ENCODE measurements around the gene CPSF3.

CPSF3 gene

DNA sequence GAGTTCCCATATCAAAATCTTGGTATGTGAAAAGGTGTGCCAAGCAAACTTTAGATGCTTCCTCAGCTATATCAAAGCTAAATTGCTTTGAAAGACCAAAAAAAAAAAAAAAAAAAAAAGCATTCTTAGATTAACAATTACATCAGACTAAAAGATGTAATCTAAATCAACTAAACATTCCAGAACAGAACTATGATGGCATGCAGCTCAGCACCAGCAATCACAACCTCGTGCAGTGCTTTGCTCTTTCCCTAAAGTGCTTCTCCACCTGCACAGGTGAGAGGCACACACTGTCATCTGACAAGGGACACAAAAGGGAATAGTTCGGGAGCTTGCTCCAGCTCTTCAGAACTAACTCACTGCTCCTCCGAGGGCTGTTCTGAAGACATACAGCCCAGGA, 94.7 kb downstream of the CPSF3 start:
- DNase-seq (ENCODE audit: low read depth), result no peak

DNA sequence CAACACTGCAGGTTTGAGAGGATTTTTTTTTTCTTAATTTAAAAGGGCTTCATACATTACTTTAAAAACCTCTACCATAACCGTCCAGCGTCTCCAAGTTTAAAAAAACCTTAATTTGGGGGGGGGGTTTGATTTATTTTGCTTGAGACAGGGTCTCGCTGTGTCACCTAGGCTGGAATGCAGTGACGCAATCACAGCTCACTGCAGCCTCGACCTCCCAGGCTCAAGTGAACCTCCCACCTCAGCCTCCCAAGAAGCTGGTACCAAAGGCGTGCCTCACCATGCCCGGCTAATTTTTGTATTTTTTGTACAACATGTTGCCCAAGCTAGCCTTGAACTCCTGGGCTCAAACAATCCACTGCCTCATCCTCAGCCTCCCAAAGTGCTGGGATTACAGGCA, 95.3 kb downstream of the CPSF3 start:
- DNase-seq (ENCODE audit: low read depth), result no peak

DNA sequence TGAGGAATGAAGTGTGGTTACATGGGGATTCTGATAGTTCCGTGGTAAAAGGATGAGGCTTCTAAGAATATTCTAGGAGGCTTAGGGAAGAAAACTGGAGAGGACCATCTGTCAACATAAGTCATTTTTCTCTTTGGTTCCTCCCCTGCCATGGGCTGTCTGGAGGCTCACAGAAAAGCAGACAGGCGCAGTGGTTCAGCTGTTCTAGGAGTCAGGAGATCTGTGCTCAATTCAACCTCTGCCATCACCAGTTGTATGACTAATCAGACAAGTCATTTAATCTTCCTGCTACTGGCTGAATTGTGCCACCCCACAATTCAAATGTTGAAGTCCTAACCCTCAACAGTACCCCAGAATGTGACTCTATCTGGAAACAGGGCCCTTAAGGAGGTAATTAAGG, 95.8 kb downstream of the CPSF3 start:
- DNase-seq (ENCODE audit: low read depth), result no peak

Data from stimulated activated CD8-positive, alpha-beta memory T cell treated with anti-CD3 and anti-CD28 coated beads, Interleukin-12 subunit alpha, Interleukin-12 subunit beta, amount 100 ng/mL, for 1 hour (primary cell).